HepG2 (cell line): ENCODE data around the gene ABHD18. TPM values are rescaled to one million over a fixed set of nuclear protein-coding genes. Genes with fewer than 3 reads are reported as not detected.
A peak's percentile ranks its signal among the peaks of the same experiment; 100 is the strongest.

Source experiments
- ATAC-seq: fragments of 200-7000 bp; cut with Tn5 transposase; 3 replicates; pipeline ENCODE4 v1.9.1; 2020; ENCODE audit warnings: mild to moderate bottlenecking, moderate library complexity
- BruUV-seq: library from RNA; stranded (reverse); fragments of 400-500 nt; replicated peaks from 2 replicates; lab custom pipeline; 2021; lab: Mats Ljungman, UMichigan
- CTCF ChIA-PET: fragments of 300-600 bp; formaldehyde crosslinking; extraction: SDS; loops from one replicate; lab custom pipeline; 2021; ENCODE audit warnings: low total read pairs, inconsistent platforms, low intra/inter-chr PET ratio; lab: Yijun Ruan, JAX
- POLR2A ChIA-PET: fragments of 350-600 bp; sonication (Branson Sonifier 250); formaldehyde crosslinking; loops from one replicate; lab custom pipeline; 2020; ENCODE audit warnings: antibody characterized with exemption, inconsistent platforms; lab: Yijun Ruan, JAX
- DNase-seq: peaks from one replicate; pipeline ENCODE4 v3.0.0-alpha.2; 2015; ENCODE audit warnings: low spot score
- FAIRE-seq: peaks from 3 replicates; lab custom pipeline; 2011; peaks lifted over from hg19 to GRCh38; lab: Jason Lieb, UNC
- H2AFZ ChIP-seq: one replicate; pipeline ENCODE4 v1.6.1; 2011; ENCODE audit warnings: low read length, inconsistent platforms
- H3K27ac ChIP-seq: fragments of 300-600 bp; 3 replicates; pipeline ENCODE4 v1.8.0; 2011; ENCODE audit warnings: mixed run types, mild to moderate bottlenecking, mixed read lengths, low read length, inconsistent platforms; ENCODE audit not compliant: insufficient read depth; ENCODE audit errors: extremely low read length
- H3K27me3 ChIP-seq, 2 experiments: fragments of 200-600 bp in 1 of 2; 2 replicates in 1 of 2; 3 replicates in 1 of 2; pipeline versions ENCODE4 v1.6.0 to v1.8.0; 2011; ENCODE audit warnings: low read length in 2 of 2, mild to moderate bottlenecking in 2 of 2, moderate library complexity in 2 of 2, inconsistent platforms in 1 of 2; ENCODE audit not compliant: insufficient read depth in 2 of 2, control insufficient read depth in 1 of 2
- H3K36me3 ChIP-seq, 2 experiments: fragments of 200-600 bp in 1 of 2; replicated peaks in 1 of 2; 2 replicates in 1 of 2; 3 replicates in 1 of 2; pipeline versions ENCODE4 v1.5.1 to v1.8.0; 2011; ENCODE audit warnings: low read length in 2 of 2, inconsistent platforms in 1 of 2; ENCODE audit not compliant: insufficient read depth in 2 of 2, control insufficient read depth in 1 of 2
- H3K4me1 ChIP-seq: 2 replicates; pipeline ENCODE4 v1.5.1; 2012; ENCODE audit warnings: low read length, inconsistent platforms; ENCODE audit not compliant: insufficient read depth
- H3K4me2 ChIP-seq: 2 replicates; pipeline ENCODE4 v1.6.0; 2011; ENCODE audit warnings: low read depth, low read length, inconsistent platforms
- H3K4me3 ChIP-seq, 3 experiments: fragments of 200-600 bp in 1 of 3; sonication (generic), shearing (Covaris generic) in 1 of 3; replicated peaks in 1 of 3; 2 replicates each; pipeline ENCODE4 v1.5.1; 2011 to 2016; ENCODE audit warnings: low read length in 3 of 3, inconsistent platforms in 2 of 3, low read depth in 2 of 3, mild to moderate bottlenecking in 2 of 3, control low read depth in 1 of 3, mixed read lengths in 1 of 3; ENCODE audit not compliant: insufficient read depth in 1 of 3
- H3K79me2 ChIP-seq: one replicate; pipeline ENCODE4 v1.6.1; 2011; ENCODE audit warnings: low read length, inconsistent platforms; ENCODE audit not compliant: insufficient read depth
- H3K9ac ChIP-seq: 2 replicates; pipeline ENCODE4 v1.6.0; 2011; ENCODE audit warnings: mild to moderate bottlenecking, low read depth, low read length, inconsistent platforms; ENCODE audit not compliant: insufficient read depth
- H3K9me3 ChIP-seq: 2 replicates; pipeline ENCODE4 v1.5.1; 2012; ENCODE audit warnings: mild to moderate bottlenecking, low read length
- H4K20me1 ChIP-seq: 2 replicates; pipeline ENCODE4 v1.6.0; 2011; ENCODE audit warnings: inconsistent platforms, mild to moderate bottlenecking, low read length, moderate library complexity; ENCODE audit not compliant: insufficient read depth
- ARHGAP35 ChIP-seq: sonication (generic); formaldehyde crosslinking; IDR thresholded peaks from 2 replicates; pipeline ENCODE4 v1.9.0; 2022; ENCODE audit warnings: mild to moderate bottlenecking, inconsistent platforms, moderate library complexity, missing genetic modification reagents, borderline replicate concordance
- MAFF ChIP-seq: IDR thresholded peaks from 2 replicates; pipeline ENCODE4 v1.6.1; 2011; ENCODE audit warnings: low read depth, low read length, improper control_type of control experiment
- MAFK ChIP-seq, 2 experiments: IDR thresholded peaks in 1 of 2; conservative IDR thresholded peaks in 1 of 2; 2 replicates each; pipeline ENCODE4 v1.6.1; 2011; ENCODE audit warnings: improper control_type of control experiment in 2 of 2, low read length in 2 of 2
- PHF20 ChIP-seq: sonication (generic); formaldehyde crosslinking; IDR thresholded peaks from 2 replicates; pipeline ENCODE4 v1.5.0; 2020; ENCODE audit warnings: mild to moderate bottlenecking, missing genetic modification reagents
- ZNF138 ChIP-seq: sonication (generic); formaldehyde crosslinking; IDR thresholded peaks from 2 replicates; pipeline ENCODE4 v1.5.0; 2020; ENCODE audit warnings: mild to moderate bottlenecking, low read depth, missing genetic modification reagents
- ZNF235 ChIP-seq: sonication (generic); formaldehyde crosslinking; IDR thresholded peaks from 2 replicates; pipeline ENCODE4 v1.8.1; 2023; ENCODE audit warnings: mild to moderate bottlenecking, missing genetic modification reagents, borderline replicate concordance
- ZNF839 ChIP-seq: sonication (generic); formaldehyde crosslinking; IDR thresholded peaks from 2 replicates; pipeline ENCODE4 v1.4.0; 2020; ENCODE audit warnings: missing genetic modification reagents, mild to moderate bottlenecking, borderline replicate concordance
- WGBS: methylation state at CpG from one replicate; pipeline ENCODE4 v1.1.6; 2017; ENCODE audit warnings: low lambda C conversion rate; 5-methylcytosine and 5-hydroxymethylcytosine counted together
- in situ Hi-C: cut with HindIII; loops from 2 replicates; pipeline ENCODE4 v1.10.0; 2017; ENCODE audit warnings: low pct_unique_long_range_greater_than_20kb; ENCODE audit not compliant: extremely low pct_ligation_motif_present
- intact Hi-C: fragments of 100-400 bp; cut with micrococcal nuclease; formaldehyde crosslinking; loops from one replicate; pipeline ENCODE4 v1.10.0; 2022; ENCODE audit not compliant: unreplicated experiment
- polyA plus RNA-seq, 8 experiments: library from polyadenylated mRNA; depleted of rRNA in 3 of 8; stranded (reverse) in 7 of 8; unstranded in 1 of 8; fragments of >200 nt; fragmentation: Illumina TruSeq in 4 of 8; extraction: Trizol in 4 of 8; gene quantifications; 2 replicates each; pipeline versions ENCODE4 v1.2.1 to v1.2.3, GENCODE V29; 2011 to 2016; ENCODE audit warnings: low read depth in 4 of 8, missing spikeins in 1 of 8, mixed read lengths in 1 of 8; ENCODE audit not compliant: insufficient read depth in 1 of 8
- total RNA-seq, 5 experiments: library from RNA; depleted of rRNA; stranded (reverse); fragments of >200 nt; fragmentation: Illumina TruSeq; extraction: Trizol; gene quantifications; 2 replicates each; pipeline ENCODE4 v1.2.3, GENCODE V29; 2016; ENCODE audit warnings: low read depth in 1 of 5
- TF ChIP-seq, protein P1 (sequence below): sonication (generic); formaldehyde crosslinking; IDR thresholded peaks from 2 replicates; pipeline ENCODE4 v1.4.0; 2020; ENCODE audit warnings: low read depth, mild to moderate bottlenecking, missing genetic modification reagents

ABHD18 gene
- total and polyA plus RNA-seq, 2 of the 13 experiments (the other 11 are each of a cell fraction or from before 2014, with no cell fraction given), result 5.5 to 16.3 TPM

DNA sequence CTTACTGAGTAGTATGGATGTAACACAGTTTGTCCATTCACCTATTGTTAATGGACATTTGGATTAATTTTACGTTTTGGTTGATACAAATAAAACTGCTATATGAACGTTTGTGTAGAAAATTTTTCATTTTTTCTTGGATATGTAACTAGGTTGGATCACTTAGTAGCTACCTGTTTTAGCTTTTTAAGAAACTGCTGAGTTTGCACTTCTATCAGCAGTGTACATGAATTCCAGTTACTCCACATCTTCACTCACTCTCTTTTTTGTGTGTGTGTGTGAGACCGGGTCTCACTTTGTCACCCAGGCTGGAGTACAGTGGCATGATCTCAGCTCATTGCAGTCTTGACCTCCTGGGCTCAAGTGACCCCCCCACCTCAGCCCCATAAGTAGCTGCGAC, 111.3 kb downstream of the ABHD18 start:
- in situ Hi-C loops, result no loop called here
- ATAC-seq (no peak), DNase-seq (no peak)
- intact Hi-C loops, result no loop called here
- Histone ChIP-seq H3K4me2 (no peak overlapping the region), H3K27me3 (no peaks in the 10 kb centered on the region), H3K4me3 (no peak overlapping the region), H4K20me1 (no peaks in the 10 kb centered on the region), H2AFZ (no peak overlapping the region), H3K79me2 (peaks cover 31% of the 10 kb centered on the region), H3K36me3 (peaks cover 9 to 49% of the 10 kb centered on the region in 2 experiments; a peak in 4 of 5 replicates), H3K9ac (no peak overlapping the region), H3K27ac (no peak overlapping the region), H3K9me3 (no peaks in the 10 kb centered on the region)
- no TSS peak for BruUV-seq
- 93% methylated on average over 4 of the region's 4 CpGs for WGBS
- TF ChIP-seq ZNF138, result no peak
- peak; percentile 95 to 98 for TF ChIP-seq MAFK (conservative IDR thresholded peaks at IDR 0.05 in 1 of 2, IDR thresholded peaks at IDR 0.05 in 1 of 2; ENCODE audit: low read length in 2 of 2)
- TF ChIP-seq, protein P1, sequence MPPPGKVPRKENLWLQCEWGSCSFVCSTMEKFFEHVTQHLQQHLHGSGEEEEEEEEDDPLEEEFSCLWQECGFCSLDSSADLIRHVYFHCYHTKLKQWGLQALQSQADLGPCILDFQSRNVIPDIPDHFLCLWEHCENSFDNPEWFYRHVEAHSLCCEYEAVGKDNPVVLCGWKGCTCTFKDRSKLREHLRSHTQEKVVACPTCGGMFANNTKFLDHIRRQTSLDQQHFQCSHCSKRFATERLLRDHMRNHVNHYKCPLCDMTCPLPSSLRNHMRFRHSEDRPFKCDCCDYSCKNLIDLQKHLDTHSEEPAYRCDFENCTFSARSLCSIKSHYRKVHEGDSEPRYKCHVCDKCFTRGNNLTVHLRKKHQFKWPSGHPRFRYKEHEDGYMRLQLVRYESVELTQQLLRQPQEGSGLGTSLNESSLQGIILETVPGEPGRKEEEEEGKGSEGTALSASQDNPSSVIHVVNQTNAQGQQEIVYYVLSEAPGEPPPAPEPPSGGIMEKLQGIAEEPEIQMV (CRISPR knock-in tag), result no peak
- no peak for TF ChIP-seq ZNF235 (CRISPR knock-in tag)
- peak; percentile 98 for TF ChIP-seq MAFF
- no peak for TF ChIP-seq PHF20 (CRISPR knock-in tag)
- TF ChIP-seq ARHGAP35 (CRISPR knock-in tag), result no peak
- no peak for TF ChIP-seq ZNF839 (CRISPR knock-in tag)
- TF ChIP-seq, all 625 proteins: peak for 2
- ChIA-PET CTCF (no interaction called here), POLR2A (no interaction called here)
- no peaks in the 10 kb centered on the region for H3K4me1 ChIP-seq
- no peak for FAIRE-seq

Other genes with a start within 250 kb of the ABHD18 start
- 0.04 TPM in 1 of 2 replicates, not detected in the other for gene SLC25A31, start 235.0 kb upstream of the ABHD18 start, total RNA-seq (2016; rRNA removed; fragmentation: Illumina TruSeq; extraction: Trizol)
- gene SLC25A31, start 235.0 kb upstream of the ABHD18 start, polyA plus RNA-seq (2011; rRNA removed), result not detected in 2 replicates
- gene HSPA4L, start 183.1 kb upstream of the ABHD18 start, total RNA-seq (2016; rRNA removed; fragmentation: Illumina TruSeq; extraction: Trizol), result 31.5 and 61.8 TPM in 2 replicates
- gene HSPA4L, start 183.1 kb upstream of the ABHD18 start, polyA plus RNA-seq (2011; rRNA removed), result 2.7 and 3.7 TPM in 2 replicates
- gene PLK4, start 84.5 kb upstream of the ABHD18 start, total RNA-seq (2016; rRNA removed; fragmentation: Illumina TruSeq; extraction: Trizol), result 46.1 and 52.4 TPM in 2 replicates
- gene PLK4, start 84.5 kb upstream of the ABHD18 start, polyA plus RNA-seq (2011; rRNA removed), result 11.1 and 22.4 TPM in 2 replicates
- 12.3 and 25.5 TPM in 2 replicates for gene MFSD8, start 233 bp upstream of the ABHD18 start, total RNA-seq (2016; rRNA removed; fragmentation: Illumina TruSeq; extraction: Trizol)
- gene MFSD8, start 233 bp upstream of the ABHD18 start, polyA plus RNA-seq (2011; rRNA removed), result 24.8 and 26.8 TPM in 2 replicates
- gene LARP1B, start 95.9 kb downstream of the ABHD18 start, total RNA-seq (2016; rRNA removed; fragmentation: Illumina TruSeq; extraction: Trizol), result 52.7 and 57.1 TPM in 2 replicates
- 17.0 and 19.2 TPM in 2 replicates for gene LARP1B, start 95.9 kb downstream of the ABHD18 start, polyA plus RNA-seq (2011; rRNA removed)